HCT116 (cell line): ENCODE measurements around the gene OARD1. TPM values are rescaled to one million over a fixed set of nuclear protein-coding genes. Genes with fewer than 3 reads are reported as not detected.

Source experiments
- ATAC-seq: fragments of 200-7000 bp; cut with Tn5 transposase; 2 replicates; pipeline ENCODE4 v1.9.1; 2020; ENCODE audit warnings: mild to moderate bottlenecking, moderate library complexity
- BruUV-seq: library from RNA; stranded (reverse); fragments of 400-500 nt; replicated peaks from 2 replicates; lab custom pipeline; 2021; lab: Mats Ljungman, UMichigan
- CTCF ChIA-PET: fragments of 300-600 bp; sonication (Branson Sonifier 250); formaldehyde crosslinking; loops from one replicate; lab custom pipeline; 2021; ENCODE audit warnings: antibody characterized with exemption; lab: Charles Lee
- POLR2A ChIA-PET: fragments of 300-600, 350-600 bp; sonication (Branson Sonifier 250); formaldehyde crosslinking; loops from one replicate; lab custom pipeline; 2021; ENCODE audit warnings: antibody characterized with exemption; lab: Charles Lee
- RAD21 ChIA-PET, 2 experiments: fragments of 300-600 bp; sonication (Branson Sonifier 250); formaldehyde crosslinking; loops; one replicate each; lab custom pipeline; 2023; ENCODE audit warnings: low total read pairs in 2 of 2; ENCODE audit not compliant: uncharacterized antibody in 2 of 2, unreplicated experiment in 2 of 2, low non-redundant PET in 1 of 2; lab: Charles Lee
- DNase-seq: peaks from one replicate; pipeline ENCODE4 v3.0.0-alpha.2; 2010; ENCODE audit warnings: low read depth, low spot score
- H2AFZ ChIP-seq: fragments of 200-600 bp; shearing (Covaris generic), sonication (generic); 2 replicates; pipeline ENCODE4 v1.6.1; 2017; ENCODE audit warnings: low read depth, mixed run types, mixed read lengths, antibody characterized with exemption, low read length; ENCODE audit not compliant: poor library complexity, severe bottlenecking
- H3K27ac ChIP-seq: 2 replicates; pipeline ENCODE4 v1.5.1; 2012; ENCODE audit warnings: low read depth, low read length
- H3K27me3 ChIP-seq: fragments of 200-600 bp; sonication (generic); 2 replicates; pipeline ENCODE4 v1.6.1; 2016; ENCODE audit warnings: mixed run types, low read length, mixed read lengths; ENCODE audit not compliant: insufficient read depth
- H3K36me3 ChIP-seq, 2 experiments: fragments of 200-500 bp in 1 of 2; fragments of 200-600 bp in 1 of 2; sonication (Bioruptor generic) in 1 of 2; sonication (generic) in 1 of 2; 2 replicates each; pipeline versions ENCODE4 v1.5.1 to v1.6.1; 2014 to 2016; ENCODE audit warnings: low read length in 2 of 2, inconsistent platforms in 1 of 2, mixed read lengths in 1 of 2, mixed run types in 1 of 2; ENCODE audit not compliant: insufficient read depth in 2 of 2, control insufficient read depth in 1 of 2
- H3K4me1 ChIP-seq, 2 experiments: fragments of 200-600 bp in 1 of 2; sonication (generic) in 1 of 2; 2 replicates each; pipeline versions ENCODE4 v1.5.1 to v1.6.1; 2012 to 2017; ENCODE audit warnings: low read length in 2 of 2, inconsistent platforms in 1 of 2, mild to moderate bottlenecking in 1 of 2, mixed read lengths in 1 of 2, mixed run types in 1 of 2, moderate library complexity in 1 of 2; ENCODE audit not compliant: insufficient read depth in 2 of 2, control insufficient read depth in 1 of 2
- H3K4me2 ChIP-seq: fragments of 200-600 bp; sonication (generic); 2 replicates; pipeline ENCODE4 v1.6.1; 2017; ENCODE audit warnings: mixed run types, low read length, mixed read lengths
- H3K4me3 ChIP-seq, 2 experiments: fragments of 200-600 bp in 1 of 2; sonication (generic) in 1 of 2; replicated peaks in 1 of 2; 2 replicates each; pipeline ENCODE4 v1.5.1; 2011 to 2016; ENCODE audit warnings: low read length in 2 of 2, control low read depth in 1 of 2, low read depth in 1 of 2, mild to moderate bottlenecking in 1 of 2, mixed read lengths in 1 of 2, mixed run types in 1 of 2
- H3K79me2 ChIP-seq: fragments of 200-600 bp; sonication (generic); 2 replicates; pipeline ENCODE4 v1.6.1; 2017; ENCODE audit warnings: mild to moderate bottlenecking, mixed run types, low read length, moderate library complexity, mixed read lengths; ENCODE audit not compliant: insufficient read depth
- H3K9ac ChIP-seq: fragments of 200-600 bp; sonication (generic); 2 replicates; pipeline ENCODE4 v1.6.1; 2016; ENCODE audit warnings: low read length, mixed read lengths
- H3K9me2 ChIP-seq: fragments of 200-600 bp; sonication (generic), shearing (Covaris generic); 2 replicates; pipeline ENCODE4 v1.6.1; 2017; ENCODE audit warnings: mixed run types, mild to moderate bottlenecking, moderate library complexity; ENCODE audit not compliant: insufficient read depth
- H3K9me3 ChIP-seq, 2 experiments: fragments of 200-500 bp in 1 of 2; fragments of 200-600 bp in 1 of 2; sonication (Bioruptor generic) in 1 of 2; sonication (generic) in 1 of 2; 2 replicates each; pipeline ENCODE4 v1.6.1; 2014 to 2017; ENCODE audit warnings: low read length in 2 of 2, mixed read lengths in 2 of 2, inconsistent platforms in 1 of 2, low read depth in 1 of 2, mild to moderate bottlenecking in 1 of 2, mixed run types in 1 of 2, moderate library complexity in 1 of 2; ENCODE audit not compliant: control insufficient read depth in 1 of 2, insufficient read depth in 1 of 2
- H4K20me1 ChIP-seq: fragments of 200-600 bp; sonication (generic), shearing (Covaris generic); 2 replicates; pipeline ENCODE4 v1.6.1; 2017; ENCODE audit warnings: mixed run types, mild to moderate bottlenecking, moderate library complexity; ENCODE audit not compliant: insufficient read depth
- EGR1 ChIP-seq: IDR thresholded peaks from 2 replicates; pipeline ENCODE4 v1.6.1; 2012; ENCODE audit warnings: low read depth
- EZH2 ChIP-seq: fragments of 200-600 bp; sonication (generic); IDR thresholded peaks from 2 replicates; pipeline ENCODE4 v1.6.1; 2017; ENCODE audit warnings: antibody characterized with exemption, mixed run types
- EZH2phosphoT487 ChIP-seq: fragments of 200-600 bp; IDR thresholded peaks from 2 replicates; pipeline ENCODE4 v1.6.1; 2018; ENCODE audit warnings: antibody characterized with exemption, borderline replicate concordance
- FOSL1 ChIP-seq: IDR thresholded peaks from 2 replicates; pipeline ENCODE4 v1.6.1; 2012; ENCODE audit warnings: low read depth
- JUND ChIP-seq: IDR thresholded peaks from 2 replicates; pipeline ENCODE4 v1.6.1; 2012
- POLR2A ChIP-seq: IDR thresholded peaks from 2 replicates; pipeline ENCODE4 v1.7.0; 2011; ENCODE audit warnings: borderline replicate concordance; ENCODE audit not compliant: insufficient read depth, insufficient read length; ENCODE audit errors: extremely low read depth
- POLR2AphosphoS5 ChIP-seq: IDR thresholded peaks from 2 replicates; pipeline ENCODE4 v1.6.1; 2011; ENCODE audit warnings: mild to moderate bottlenecking, low read depth, low read length, moderate library complexity
- SIN3A ChIP-seq: IDR thresholded peaks from 2 replicates; pipeline ENCODE4 v1.6.1; 2012; ENCODE audit warnings: low read depth
- SP1 ChIP-seq: IDR thresholded peaks from 2 replicates; pipeline ENCODE4 v1.6.1; 2012; ENCODE audit warnings: low read depth
- TCF7L2 ChIP-seq: IDR thresholded peaks from 2 replicates; pipeline ENCODE4 v1.7.0; 2011; ENCODE audit warnings: borderline replicate concordance, inconsistent platforms; ENCODE audit not compliant: insufficient read depth, insufficient read length; ENCODE audit errors: extremely low read depth
- ZFX ChIP-seq: fragments of 450-650 bp; IDR thresholded peaks from 2 replicates; pipeline ENCODE4 v1.6.1; 2017
- ZNF274 ChIP-seq: fragments of 200-500 bp; sonication (Bioruptor generic); IDR thresholded peaks from 2 replicates; pipeline ENCODE4 v1.6.1; 2014; ENCODE audit warnings: mild to moderate bottlenecking, low read depth, low read length, inconsistent platforms
- intact Hi-C: fragments of 100-400 bp; cut with micrococcal nuclease; formaldehyde crosslinking; loops from 2 replicates; pipeline ENCODE4 v1.10.0; 2022
- total RNA-seq: library from RNA; stranded (reverse); gene quantifications from one replicate; pipeline ENCODE4 v1.2.1, GENCODE V29; 2021; ENCODE audit not compliant: unreplicated experiment
- TF ChIP-seq, protein P1 (sequence below): IDR thresholded peaks from 2 replicates; pipeline ENCODE4 v1.6.1; 2012
- TF ChIP-seq, protein P2 (sequence below), 3 experiments: fragments of 200-600 bp in 1 of 3; sonication (generic) in 1 of 3; IDR thresholded peaks in 2 of 3; conservative IDR thresholded peaks in 1 of 3; 2 replicates each; pipeline ENCODE4 v1.5.1; 2012 to 2017; ENCODE audit warnings: low read depth in 2 of 3, low read length in 2 of 3, antibody characterized with exemption in 1 of 3, borderline replicate concordance in 1 of 3, control low read depth in 1 of 3, mild to moderate bottlenecking in 1 of 3, mixed read lengths in 1 of 3, mixed run types in 1 of 3, moderate library complexity in 1 of 3; ENCODE audit not compliant: insufficient read depth in 1 of 3

Gene OARD1
- total RNA-seq, 1 experiment from 2014 or later = 28.7 TPM

- H3K9me3 ChIP-seq = no peaks in the 10 kb centered on the region
- no peaks in the 10 kb centered on the region for H4K20me1 ChIP-seq
- TF ChIP-seq TCF7L2 (no peak), JUND (no peak), POLR2A (no peak), SP1 (no peak), SIN3A (no peak), ZFX (no peak), ZNF274 (no peak), EGR1 (no peak), POLR2AphosphoS5 (no peak), EZH2phosphoT487 (no peak), EZH2 (no peak), FOSL1 (no peak)
- TF ChIP-seq, protein P1, sequence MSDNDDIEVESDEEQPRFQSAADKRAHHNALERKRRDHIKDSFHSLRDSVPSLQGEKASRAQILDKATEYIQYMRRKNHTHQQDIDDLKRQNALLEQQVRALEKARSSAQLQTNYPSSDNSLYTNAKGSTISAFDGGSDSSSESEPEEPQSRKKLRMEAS = no peak
- TF ChIP-seq, protein P2, sequence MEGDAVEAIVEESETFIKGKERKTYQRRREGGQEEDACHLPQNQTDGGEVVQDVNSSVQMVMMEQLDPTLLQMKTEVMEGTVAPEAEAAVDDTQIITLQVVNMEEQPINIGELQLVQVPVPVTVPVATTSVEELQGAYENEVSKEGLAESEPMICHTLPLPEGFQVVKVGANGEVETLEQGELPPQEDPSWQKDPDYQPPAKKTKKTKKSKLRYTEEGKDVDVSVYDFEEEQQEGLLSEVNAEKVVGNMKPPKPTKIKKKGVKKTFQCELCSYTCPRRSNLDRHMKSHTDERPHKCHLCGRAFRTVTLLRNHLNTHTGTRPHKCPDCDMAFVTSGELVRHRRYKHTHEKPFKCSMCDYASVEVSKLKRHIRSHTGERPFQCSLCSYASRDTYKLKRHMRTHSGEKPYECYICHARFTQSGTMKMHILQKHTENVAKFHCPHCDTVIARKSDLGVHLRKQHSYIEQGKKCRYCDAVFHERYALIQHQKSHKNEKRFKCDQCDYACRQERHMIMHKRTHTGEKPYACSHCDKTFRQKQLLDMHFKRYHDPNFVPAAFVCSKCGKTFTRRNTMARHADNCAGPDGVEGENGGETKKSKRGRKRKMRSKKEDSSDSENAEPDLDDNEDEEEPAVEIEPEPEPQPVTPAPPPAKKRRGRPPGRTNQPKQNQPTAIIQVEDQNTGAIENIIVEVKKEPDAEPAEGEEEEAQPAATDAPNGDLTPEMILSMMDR (IDR thresholded peaks at IDR 0.05 in 2 of 3, conservative IDR thresholded peaks at IDR 0.05 in 1 of 3; ENCODE audit: borderline replicate concordance in 1 of 3, insufficient read depth in 1 of 3, low read depth in 2 of 3, low read length in 2 of 3) = no peak
- intact Hi-C loops = no loop called here
- H3K9ac ChIP-seq = no peak within 1 kb of the TSS
- ChIA-PET POLR2A (no interaction called here), RAD21 (no interaction called here), CTCF (no interaction called here)
- no peaks in the 10 kb centered on the region for H3K79me2 ChIP-seq
- H3K4me2 ChIP-seq = no peak within 1 kb of the TSS
- no peak within 1 kb of the TSS for H3K27ac ChIP-seq
- BruUV-seq = no TSS peak
- H3K4me3 ChIP-seq = no peak within 1 kb of the TSS
- no peaks in the 10 kb centered on the region for H3K36me3 ChIP-seq
- no peak within 1 kb of the TSS for H2AFZ ChIP-seq
- DNase-seq (no peak), ATAC-seq (no peak)
- no peaks in the 10 kb centered on the region for H3K27me3 ChIP-seq
- H3K9me2 ChIP-seq = no peaks in the 10 kb centered on the region
- H3K4me1 ChIP-seq = no peaks in the 10 kb centered on the region
Observed at GRCh38 chr6:41053041-41053440, 19.1 kb downstream of the OARD1 start, which contains the start of gene APOBEC2. TSS of gene APOBEC2 (plus strand) at chr6:41053202. CDS start at chr6:41053348, 146 bp downstream.
